ENCODE measurements around the gene ABCB1.
"Not testable (repeated sequence)": the region's sequence is repeated elsewhere in the genome, so short reads cannot be mapped to it uniquely, and the experiment has no call there.

DNA sequence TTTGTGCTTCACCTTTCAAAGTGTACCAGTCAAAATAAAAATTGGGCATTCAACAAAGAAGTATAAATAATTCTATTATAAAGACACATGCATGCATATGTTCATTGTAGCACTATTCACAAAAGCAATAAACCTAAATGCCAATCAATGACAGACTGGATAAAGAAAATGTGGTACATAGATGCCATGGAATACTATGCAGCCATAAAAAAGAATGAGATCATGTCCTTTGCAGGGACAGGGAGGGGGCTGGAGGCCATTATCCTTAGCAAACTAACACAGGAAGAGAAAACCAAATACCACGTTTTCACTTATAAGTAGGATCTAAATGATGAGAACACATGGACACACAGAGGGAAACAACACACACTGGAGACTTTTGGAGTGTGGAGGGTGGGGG, 28.2 kb downstream of the ABCB1 start:
- TF ChIP-seq POLR2A (IDR thresholded peaks at IDR 0.05; ENCODE audit: low read length); GATA1 (IDR thresholded peaks at IDR 0.05; ENCODE audit: low read depth, low read length): not testable (repeated sequence)

All from erythroblast (primary cell).